Stimulated activated CD4-positive, alpha-beta T cell treated with anti-CD3 and anti-CD28 coated beads, Interleukin-4, amount 100 ng/mL, for 1 hour (primary cell): ENCODE data around the gene GP1BA.
"Not testable (repeated sequence)": the region's sequence is repeated elsewhere in the genome, so short reads cannot be mapped to it uniquely, and the experiment has no call there.

Experiments
- DNase-seq: peaks from one replicate; pipeline ENCODE4 v3.0.0-alpha.2; 2020

Gene GP1BA

DNA sequence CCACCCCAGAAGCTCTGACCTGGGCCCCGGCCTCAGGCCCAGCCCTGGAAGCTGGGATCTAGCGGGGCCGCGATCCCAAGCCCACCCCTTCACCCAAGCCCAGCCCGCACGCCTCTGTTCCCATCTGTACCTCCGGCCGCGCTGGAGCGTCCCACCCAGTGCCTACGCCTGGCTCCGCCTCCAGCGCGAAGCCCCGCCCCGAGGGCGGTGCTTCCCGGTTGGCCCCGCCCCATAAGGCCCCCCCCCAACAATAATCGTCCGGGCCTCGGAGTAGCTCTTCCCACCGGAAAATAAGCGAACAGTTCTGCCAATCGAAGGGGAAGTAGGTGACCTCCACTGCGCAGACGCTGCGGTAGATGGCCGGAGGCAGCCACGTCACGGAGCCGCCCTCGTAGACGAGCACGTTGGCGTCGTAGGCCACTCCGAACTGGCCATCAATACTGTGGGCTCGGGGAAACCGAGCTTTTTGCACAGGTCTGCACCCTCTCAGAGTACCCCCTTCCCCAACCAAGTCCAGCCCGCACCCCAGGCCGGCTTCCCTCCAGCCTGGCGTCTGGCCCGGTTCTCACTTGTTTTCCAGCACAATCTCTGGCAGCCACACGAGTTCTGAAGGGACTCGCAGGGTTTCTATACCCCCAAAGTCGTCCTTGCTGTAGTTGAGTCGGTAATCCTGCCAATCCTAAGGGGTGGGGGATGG, 30.3 kb upstream of the GP1BA start:
- DNase-seq, result peak; percentile 29

DNA sequence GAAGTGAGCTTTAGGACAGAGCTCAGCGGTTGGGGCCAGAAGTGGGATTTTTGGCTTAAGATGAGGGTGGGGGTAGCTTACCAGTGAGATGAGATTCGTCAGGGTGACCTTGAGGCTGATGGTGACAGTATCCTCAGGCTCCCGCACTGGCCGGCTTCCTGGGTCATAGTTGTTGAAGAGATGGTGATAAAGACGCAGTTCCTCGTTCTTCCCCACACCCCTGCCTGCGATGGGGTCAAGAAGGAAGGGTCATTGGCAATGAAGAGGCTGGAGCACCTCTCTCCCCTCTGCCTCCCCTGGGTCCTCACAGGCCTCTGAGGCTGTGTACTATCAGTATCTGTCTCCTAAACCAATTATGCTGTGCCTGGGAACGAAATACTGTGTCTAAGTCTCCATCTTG, 29.5 kb upstream of the GP1BA start:
- DNase-seq, result no peak

GRCh38 chr17:4903051-4903818, 28.8 kb upstream of the GP1BA start, which contains the start of gene CHRNE:
Gene CHRNE, minus strand, starts transcription at chr17:4903098. Its CDS starts 35 bp downstream, at chr17:4903063.
- DNase-seq, result peak; percentile 67

DNA sequence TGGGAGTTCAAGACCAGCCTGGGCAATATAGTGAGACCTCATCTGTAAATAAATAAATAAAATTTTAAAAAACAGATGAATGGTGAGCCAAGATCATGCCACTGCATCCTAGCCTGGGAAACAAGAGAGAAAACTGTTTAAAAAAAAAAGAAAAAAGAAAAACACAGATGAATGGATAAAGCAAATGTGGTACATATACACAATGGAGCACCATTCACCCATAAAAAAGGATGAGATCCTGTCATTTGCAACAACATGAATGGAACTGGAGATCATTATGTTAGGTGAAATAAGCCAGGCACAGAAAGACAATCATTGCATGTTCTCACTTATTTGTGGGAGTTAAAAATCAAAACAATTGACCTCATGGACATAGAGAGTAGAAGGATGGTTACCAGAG, 25.4 kb upstream of the GP1BA start:
- DNase-seq, result not testable (repeated sequence)

DNA sequence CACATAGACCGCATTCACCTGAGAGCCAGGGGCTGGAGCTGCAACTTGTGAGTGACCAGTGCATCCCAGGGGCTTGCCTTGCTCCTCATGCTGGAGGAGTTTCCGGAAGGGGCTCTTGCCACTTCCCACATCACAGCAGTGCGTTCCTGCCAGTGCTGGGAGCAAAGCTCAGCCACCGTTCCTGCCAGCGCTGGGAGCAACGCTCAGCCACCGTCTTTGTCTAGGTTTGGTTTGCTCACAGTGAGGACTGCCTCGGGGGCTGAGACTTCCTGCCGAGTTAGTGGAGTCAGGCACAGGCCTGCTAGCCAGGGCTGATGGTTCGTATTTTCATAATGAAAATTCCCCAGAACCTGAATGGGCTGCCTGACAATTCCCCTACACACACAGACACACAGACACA, 23.8 kb upstream of the GP1BA start:
- no peak for DNase-seq

DNA sequence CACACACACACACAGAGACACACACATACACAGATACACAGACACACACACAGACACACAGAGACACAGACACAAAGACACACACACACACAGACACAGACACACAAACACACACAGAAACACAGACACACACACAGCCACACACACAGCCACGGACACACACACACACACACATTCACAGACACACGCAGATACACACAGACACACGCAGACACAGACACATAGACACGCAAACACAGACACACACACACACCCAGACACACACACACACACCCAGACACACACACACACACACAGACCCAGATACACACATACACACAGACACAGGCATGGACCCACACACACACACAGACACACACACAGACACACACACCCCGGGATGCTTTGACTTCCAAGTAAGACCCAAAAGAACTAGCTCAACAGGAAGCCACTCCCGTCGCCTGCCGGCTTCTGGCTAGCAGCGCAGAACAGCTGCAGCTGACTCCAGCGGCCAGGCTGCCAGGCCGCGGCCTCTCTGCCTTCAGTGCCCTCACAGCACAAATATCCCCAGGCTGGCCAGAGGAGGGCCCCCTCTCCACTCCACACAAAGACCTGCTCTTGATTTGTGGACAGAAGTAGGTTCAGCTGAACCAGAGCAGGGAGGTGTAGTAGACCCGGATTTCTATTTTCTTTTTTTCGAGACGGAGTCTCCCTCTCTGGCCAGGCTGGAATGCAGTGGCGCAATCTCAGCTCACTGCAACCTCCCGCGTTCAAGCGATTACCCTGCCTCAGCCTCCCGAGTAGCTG, 23.2 kb upstream of the GP1BA start:
- peak; percentile 67 for DNase-seq

DNA sequence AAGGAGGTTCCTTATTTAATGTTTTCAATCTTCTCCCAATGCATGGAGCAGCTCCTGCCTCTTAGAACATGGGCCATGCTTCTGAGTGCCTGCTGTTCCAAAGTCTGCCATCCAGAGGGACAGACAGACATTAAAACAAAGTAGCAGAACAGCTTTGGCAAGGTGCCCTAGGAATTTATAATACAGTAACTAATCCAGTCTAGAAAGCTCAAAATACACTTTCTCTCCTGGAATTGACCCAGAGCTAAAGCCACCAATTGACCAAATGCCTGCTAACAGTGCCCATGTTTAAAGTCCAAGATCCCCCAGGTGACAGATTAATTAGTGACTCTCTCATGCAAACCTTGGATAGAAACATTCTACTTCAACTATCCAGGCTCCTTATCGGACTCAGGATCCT, 18.1 kb upstream of the GP1BA start:
- DNase-seq, result no peak

GRCh38 chr17:4914551-4914950, 17.5 kb upstream of the GP1BA start:
- DNase-seq, result not testable (repeated sequence)

GRCh38 chr17:4919511-4920047, 12.5 kb upstream of the GP1BA start:
- no peak for DNase-seq

GRCh38 chr17:4920351-4921048, 11.6 kb upstream of the GP1BA start:
- no peak for DNase-seq

DNA sequence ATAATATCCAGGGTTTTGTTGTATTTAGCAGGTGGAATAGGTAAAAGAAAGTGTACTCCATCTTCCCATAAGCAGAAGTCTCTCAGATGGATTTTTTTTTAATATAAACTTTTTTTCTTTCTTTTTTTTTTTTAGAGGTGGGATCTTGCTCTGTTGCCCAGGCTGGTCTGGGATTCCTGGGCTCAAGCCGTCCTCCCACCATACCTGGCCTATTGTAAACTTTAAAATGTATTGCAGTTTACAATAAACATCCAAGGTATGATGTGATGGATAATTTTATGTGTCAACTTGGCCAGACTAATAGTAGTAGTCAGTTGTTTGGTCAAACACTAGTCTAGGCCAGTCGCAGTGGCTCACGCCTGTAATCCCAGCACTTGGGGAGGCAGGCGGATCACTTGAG, 10.8 kb upstream of the GP1BA start:
- DNase-seq, result no peak

DNA sequence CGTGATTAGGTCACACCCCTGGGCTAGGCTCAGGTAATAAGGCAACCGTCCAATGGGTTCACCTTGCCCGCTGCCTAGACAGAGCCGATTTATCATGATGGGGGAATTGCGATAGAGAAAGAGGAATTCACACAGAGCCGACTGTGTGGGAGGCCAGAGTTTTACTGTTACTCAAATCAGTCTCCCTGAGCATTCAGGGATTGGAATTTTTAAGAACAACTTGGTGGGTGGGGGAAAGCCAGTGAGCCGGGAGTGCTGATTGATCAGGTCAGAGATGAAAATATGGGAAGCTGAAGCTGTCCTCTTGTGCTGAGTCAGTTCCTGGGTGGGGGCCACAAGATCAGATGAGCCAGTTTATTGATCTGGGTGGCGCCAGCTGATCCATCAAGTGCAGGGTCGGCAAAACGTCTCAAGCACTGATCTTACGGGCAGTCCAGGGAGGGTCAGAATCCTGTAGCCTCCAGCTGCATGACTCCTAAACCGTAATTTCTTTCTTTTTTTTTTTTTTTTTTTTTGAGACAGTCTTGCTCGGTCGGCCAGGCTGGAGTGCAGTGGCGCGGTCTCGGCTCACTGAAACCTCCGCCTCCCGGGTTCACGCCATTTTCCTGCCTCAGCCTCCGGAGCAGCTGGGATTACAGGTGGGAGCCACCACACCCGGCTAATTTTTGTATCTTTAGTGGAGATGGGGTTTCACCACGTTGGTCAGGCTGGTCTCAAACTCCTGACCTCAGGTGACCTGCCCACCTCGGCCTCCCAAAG, 5.3 kb upstream of the GP1BA start:
- not testable (repeated sequence) for DNase-seq

- DNase-seq, result no peak
These were observed 3.2 kb upstream of the GP1BA start for GRCh38 chr17:4928881-4929280.

GRCh38 chr17:4932756-4933155, 679 bp downstream of the GP1BA start:
- DNase-seq, result no peak

- DNase-seq, result no peak
These were observed 1.6 kb downstream of the GP1BA start for GRCh38 chr17:4933646-4934045.

DNA sequence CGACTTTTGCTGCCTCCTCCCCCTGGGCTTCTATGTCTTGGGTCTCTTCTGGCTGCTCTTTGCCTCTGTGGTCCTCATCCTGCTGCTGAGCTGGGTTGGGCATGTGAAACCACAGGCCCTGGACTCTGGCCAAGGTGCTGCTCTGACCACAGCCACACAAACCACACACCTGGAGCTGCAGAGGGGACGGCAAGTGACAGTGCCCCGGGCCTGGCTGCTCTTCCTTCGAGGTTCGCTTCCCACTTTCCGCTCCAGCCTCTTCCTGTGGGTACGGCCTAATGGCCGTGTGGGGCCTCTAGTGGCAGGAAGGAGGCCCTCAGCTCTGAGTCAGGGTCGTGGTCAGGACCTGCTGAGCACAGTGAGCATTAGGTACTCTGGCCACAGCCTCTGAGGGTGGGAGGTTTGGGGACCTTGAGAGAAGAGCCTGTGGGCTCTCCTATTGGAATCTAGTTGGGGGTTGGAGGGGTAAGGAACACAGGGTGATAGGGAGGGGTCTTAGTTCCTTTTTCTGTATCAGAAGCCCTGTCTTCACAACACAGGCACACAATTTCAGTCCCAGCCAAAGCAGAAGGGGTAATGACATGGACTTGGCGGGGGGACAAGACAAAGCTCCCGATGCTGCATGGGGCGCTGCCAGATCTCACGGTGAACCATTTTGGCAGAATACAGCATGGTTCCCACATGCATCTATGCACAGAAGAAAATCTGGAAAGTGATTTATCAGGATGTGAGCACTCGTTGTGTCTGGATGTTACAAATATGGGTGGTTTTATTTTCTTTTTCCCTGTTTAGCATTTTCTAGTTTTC, 2.3 kb downstream of the GP1BA start:
- no peak for DNase-seq

- DNase-seq, result no peak
These were observed 3.6 kb downstream of the GP1BA start for GRCh38 chr17:4935650-4936049.

- DNase-seq, result no peak
These were observed 4.4 kb downstream of the GP1BA start for GRCh38 chr17:4936436-4936835.

- no peak for DNase-seq
These were observed 5.5 kb downstream of the GP1BA start for GRCh38 chr17:4937553-4937952.

DNA sequence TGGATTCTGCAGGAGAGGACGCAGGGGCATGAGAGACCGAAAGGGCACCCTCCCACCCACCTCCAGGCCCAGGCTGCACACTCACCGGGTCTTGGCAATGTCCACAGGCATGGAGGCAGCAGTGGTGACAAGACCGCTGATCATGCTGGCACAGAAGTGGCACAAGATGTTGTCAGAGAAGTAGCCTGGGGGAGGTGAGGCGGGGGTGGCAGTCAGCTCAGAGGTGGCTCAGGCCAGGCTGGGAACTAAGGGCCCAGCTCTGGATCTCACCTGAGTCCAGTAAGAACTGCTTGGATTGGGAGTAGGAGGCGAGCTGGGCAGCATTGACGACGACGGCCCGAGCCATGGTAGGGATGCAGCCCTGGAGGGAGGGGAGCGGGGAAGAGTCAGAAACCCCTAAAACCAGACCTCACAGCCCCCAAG, 6.0 kb downstream of the GP1BA start:
- DNase-seq, result no peak
